H9 (cell line): ENCODE measurements around the gene ATAD3B. TPM values are rescaled to one million over a fixed set of nuclear protein-coding genes. Genes with fewer than 3 reads are reported as not detected.

ENCODE experiments used
- DNase-seq: peaks from one replicate; pipeline ENCODE4 v3.0.0-alpha.2; 2017
- H2AFZ ChIP-seq: one replicate; pipeline ENCODE4 v1.6.1; 2013; ENCODE audit warnings: mild to moderate bottlenecking, low read length, control low read depth, moderate library complexity
- H2AK5ac ChIP-seq: 2 replicates; pipeline ENCODE4 v1.6.1; 2013; ENCODE audit warnings: low read length, control low read depth, mixed read lengths; ENCODE audit not compliant: insufficient read length
- H2BK120ac ChIP-seq: one replicate; pipeline ENCODE4 v1.6.1; 2013; ENCODE audit warnings: low read depth, mild to moderate bottlenecking, low read length, control low read depth, inconsistent platforms; ENCODE audit not compliant: poor library complexity, severe bottlenecking
- H2BK12ac ChIP-seq: 2 replicates; pipeline ENCODE4 v1.6.1; 2013; ENCODE audit warnings: low read length, control low read depth, mixed read lengths, low read depth; ENCODE audit not compliant: insufficient read length
- H2BK15ac ChIP-seq: 2 replicates; pipeline ENCODE4 v1.6.1; 2013; ENCODE audit warnings: low read depth, low read length, control low read depth
- H2BK20ac ChIP-seq: one replicate; pipeline ENCODE4 v1.6.1; 2013; ENCODE audit warnings: low read depth, mild to moderate bottlenecking, low read length, control low read depth, inconsistent platforms; ENCODE audit not compliant: poor library complexity, severe bottlenecking
- H2BK5ac ChIP-seq: 2 replicates; pipeline ENCODE4 v1.6.1; 2013; ENCODE audit warnings: low read length, control low read depth, mixed read lengths; ENCODE audit not compliant: insufficient read length
- H3K14ac ChIP-seq: 2 replicates; pipeline ENCODE4 v1.6.1; 2013; ENCODE audit warnings: low read length, control low read depth; ENCODE audit not compliant: insufficient read depth
- H3K18ac ChIP-seq: 2 replicates; pipeline ENCODE4 v1.6.1; 2013; ENCODE audit warnings: low read depth, mild to moderate bottlenecking, mixed read lengths, low read length, control low read depth; ENCODE audit not compliant: insufficient read length
- H3K23ac ChIP-seq: 2 replicates; pipeline ENCODE4 v1.6.1; 2013; ENCODE audit warnings: low read length, control low read depth, mixed read lengths, low read depth; ENCODE audit not compliant: insufficient read length
- H3K23me2 ChIP-seq: 2 replicates; pipeline ENCODE4 v1.6.1; 2013; ENCODE audit warnings: low read depth, mild to moderate bottlenecking, mixed read lengths, low read length, control low read depth; ENCODE audit not compliant: insufficient read length, poor library complexity, severe bottlenecking
- H3K27ac ChIP-seq: 2 replicates; pipeline ENCODE4 v1.5.1; 2013; ENCODE audit warnings: low read length, control low read depth, mixed read lengths, low read depth; ENCODE audit not compliant: insufficient read length
- H3K27me3 ChIP-seq: 2 replicates; pipeline ENCODE4 v1.6.1; 2013; ENCODE audit warnings: low read length, control low read depth, inconsistent platforms; ENCODE audit not compliant: insufficient read depth
- H3K4ac ChIP-seq: 2 replicates; pipeline ENCODE4 v1.6.1; 2013; ENCODE audit warnings: low read depth, mild to moderate bottlenecking, control low read depth, inconsistent platforms, low read length, moderate library complexity
- H3K4me1 ChIP-seq: 2 replicates; pipeline ENCODE4 v1.6.1; 2013; ENCODE audit warnings: low read length, control low read depth, inconsistent platforms; ENCODE audit not compliant: insufficient read depth
- H3K4me2 ChIP-seq: 2 replicates; pipeline ENCODE4 v1.6.1; 2013; ENCODE audit warnings: low read length, control low read depth, mixed read lengths; ENCODE audit not compliant: insufficient read length, insufficient read depth
- H3K56ac ChIP-seq: 2 replicates; pipeline ENCODE4 v1.6.1; 2013; ENCODE audit warnings: low read depth, mild to moderate bottlenecking, mixed read lengths, low read length, control low read depth; ENCODE audit not compliant: insufficient read length
- H3K79me1 ChIP-seq: 2 replicates; pipeline ENCODE4 v1.6.1; 2013; ENCODE audit warnings: low read depth, mild to moderate bottlenecking, moderate library complexity, low read length, control low read depth, inconsistent platforms; ENCODE audit not compliant: insufficient read depth, poor library complexity, severe bottlenecking
- H3K79me2 ChIP-seq: 2 replicates; pipeline ENCODE4 v1.6.1; 2013; ENCODE audit warnings: low read length, control low read depth, inconsistent platforms; ENCODE audit not compliant: insufficient read depth
- H3K9ac ChIP-seq: 2 replicates; pipeline ENCODE4 v1.6.1; 2013; ENCODE audit warnings: low read length, control low read depth, mixed read lengths; ENCODE audit not compliant: insufficient read length; ENCODE audit errors: extremely low read depth
- H3K9me3 ChIP-seq: one replicate; pipeline ENCODE4 v1.6.1; 2013; ENCODE audit warnings: low read depth, low read length, inconsistent platforms; ENCODE audit not compliant: control insufficient read depth
- H3T11ph ChIP-seq: one replicate; pipeline ENCODE4 v1.6.1; 2013; ENCODE audit warnings: mild to moderate bottlenecking, low read length, control low read depth, inconsistent platforms
- H4K20me1 ChIP-seq: one replicate; pipeline ENCODE4 v1.6.1; 2013; ENCODE audit not compliant: control insufficient read depth, insufficient read length, insufficient read depth
- H4K5ac ChIP-seq: 2 replicates; pipeline ENCODE4 v1.6.1; 2013; ENCODE audit warnings: low read depth, mild to moderate bottlenecking, mixed read lengths, low read length, control low read depth; ENCODE audit not compliant: insufficient read length
- H4K8ac ChIP-seq: replicated peaks from 2 replicates; pipeline ENCODE4 v1.6.1; 2013; ENCODE audit warnings: low read length, control low read depth, mixed read lengths, low read depth; ENCODE audit not compliant: insufficient read length
- H4K91ac ChIP-seq: 2 replicates; pipeline ENCODE4 v1.6.1; 2013; ENCODE audit warnings: low read depth, mild to moderate bottlenecking, moderate library complexity, mixed read lengths, low read length, control low read depth; ENCODE audit not compliant: insufficient read length
- H3K27ac Mint-ChIP-seq, 3 experiments: 2 replicates in 2 of 3; 3 replicates in 1 of 3; pipeline ENCODE4 v1.8.0; 2020 to 2021; ENCODE audit warnings: mixed read lengths in 3 of 3, mild to moderate bottlenecking in 1 of 3, moderate library complexity in 1 of 3
- H3K27me3 Mint-ChIP-seq: 2 replicates; pipeline ENCODE4 v1.8.0; 2021; ENCODE audit warnings: low read depth, mild to moderate bottlenecking, moderate library complexity, mixed read lengths
- H3K36me3 Mint-ChIP-seq, 3 experiments: 2 replicates in 2 of 3; 3 replicates in 1 of 3; pipeline ENCODE4 v1.8.0; 2020 to 2021; ENCODE audit warnings: low read depth in 3 of 3, mixed read lengths in 3 of 3; ENCODE audit not compliant: insufficient read depth in 1 of 3
- H3K4me1 Mint-ChIP-seq, 2 experiments: 2 replicates each; pipeline ENCODE4 v1.8.0; 2020; ENCODE audit warnings: mixed read lengths in 2 of 2
- H3K4me3 Mint-ChIP-seq, 2 experiments: 2 replicates in 1 of 2; 3 replicates in 1 of 2; pipeline ENCODE4 v1.8.0; 2020 to 2021; ENCODE audit warnings: mild to moderate bottlenecking in 2 of 2, mixed read lengths in 2 of 2, moderate library complexity in 1 of 2
- H3K9me3 Mint-ChIP-seq, 2 experiments: 2 replicates in 1 of 2; 3 replicates in 1 of 2; pipeline ENCODE4 v1.8.0; 2020; ENCODE audit warnings: mild to moderate bottlenecking in 2 of 2, mixed read lengths in 2 of 2, moderate library complexity in 1 of 2
- CTCF ChIP-seq: fragments of 200-600 bp; sonication (generic); conservative IDR thresholded peaks from 3 replicates; pipeline ENCODE4 v1.8.0; 2021; ENCODE audit warnings: antibody characterized with exemption, mild to moderate bottlenecking
- WGBS: extraction: QIAGEN DNeasy Blood & Tissue Kit; methylation state at CpG from one replicate; pipeline ENCODE4 v1.1.7; 2013; ENCODE audit warnings: missing lambda C conversion rate, low lambda C conversion rate, mixed read lengths; ENCODE audit not compliant: insufficient read length; ENCODE audit errors: extremely low coverage; 5-methylcytosine and 5-hydroxymethylcytosine counted together
- total RNA-seq: library from RNA; stranded (reverse); gene quantifications from 2 replicates; pipeline ENCODE4 v1.2.1, GENCODE V29; 2021

Gene ATAD3B
- total RNA-seq, 1 experiment from 2014 or later: 78.6 TPM

GRCh38 chr1:1425753-1426495 lies 45.6 kb upstream of the ATAD3B start:
- Histone ChIP-seq H2AFZ (no peak overlapping the region), H3K27ac (no peak overlapping the region), H2BK5ac (no peak overlapping the region), H3K23ac (no peak overlapping the region), H3K9me3 (no peaks in the 10 kb centered on the region), H2BK15ac (no peak overlapping the region), H2AK5ac (no peak overlapping the region), H3K27me3 (no peaks in the 10 kb centered on the region), H3K4ac (no peak overlapping the region), H4K8ac (no peak overlapping the region), H3K79me1 (no peaks in the 10 kb centered on the region), H3K14ac (no peak overlapping the region), H3K18ac (no peak overlapping the region), H4K91ac (no peak overlapping the region), H4K20me1 (no peaks in the 10 kb centered on the region), H3K79me2 (no peaks in the 10 kb centered on the region), H3K23me2 (peaks cover 3% of the 10 kb centered on the region), H2BK20ac (no peak overlapping the region), H3K4me1 (peaks cover 5% of the 10 kb centered on the region; the same call in 1 of the 2 replicates), H4K5ac (no peak overlapping the region), H3T11ph (no peak overlapping the region), H2BK120ac (no peak overlapping the region), H3K9ac (no peak overlapping the region), H2BK12ac (no peak overlapping the region), H3K56ac (no peak overlapping the region), H3K4me2 (no peak overlapping the region)
- Mint-ChIP-seq H3K27me3 (no peaks in the 10 kb centered on the region), H3K9me3 (peaks cover 3 to 4% of the 10 kb centered on the region in 2 experiments; a peak in 4 of 5 replicates), H3K36me3 (peaks cover 3 to 5% (median 4%) of the 10 kb centered on the region in 3 experiments; a peak in 6 of 7 replicates), H3K27ac (peak overlapping the region in 2 of 3 experiments; percentile 29 to 82; a peak in 1 of 7 replicates), H3K4me1 (peaks cover 31 to 52% of the 10 kb centered on the region in 2 experiments), H3K4me3 (peak overlapping the region; percentile 17 to 66; a peak in 3 of 5 replicates)
- no CpG with 5 or more reads among the region's 33 CpGs for whole genome bisulfite sequencing
- TF ChIP-seq CTCF: no peak
- DNase-seq: peak; percentile 75
